HG03196 (cell line): Measurements from ENCODE around the gene MRGPRF.
"Not testable (repeated sequence)": the region's sequence is repeated elsewhere in the genome, so short reads cannot be mapped to it uniquely, and the experiment has no call there.

Experiments used
- ATAC-seq: cut with Tn5 transposase; IDR thresholded peaks from one replicate; pipeline ENCODE4 v1.9.1; 2021; ENCODE audit not compliant: unreplicated experiment

The MRGPRF gene

GRCh38 chr11:68989936-68990606 lies 23.0 kb downstream of the MRGPRF start:
- no peak for ATAC-seq

- no peak for ATAC-seq
Observed at GRCh38 chr11:68988491-68988890, 24.6 kb downstream of the MRGPRF start.

- ATAC-seq: no peak
Observed at GRCh38 chr11:68987211-68987610, 25.8 kb downstream of the MRGPRF start.

GRCh38 chr11:68983801-68984200 lies 29.2 kb downstream of the MRGPRF start:
- ATAC-seq: no peak

GRCh38 chr11:68982134-68982533 lies 30.9 kb downstream of the MRGPRF start:
- no peak for ATAC-seq

- ATAC-seq: no peak
Observed at GRCh38 chr11:68980776-68981065, 32.3 kb downstream of the MRGPRF start, which contains the start of gene MRGPRD. Gene MRGPRD (minus strand): TSS chr11:68980986. CDS start chr11:68980986, 0 bp downstream.

- ATAC-seq: no peak
Observed at GRCh38 chr11:68979931-68980775, 32.9 kb downstream of the MRGPRF start.

- ATAC-seq: no peak
Observed at GRCh38 chr11:68978931-68979594, 34.0 kb downstream of the MRGPRF start.

GRCh38 chr11:68978626-68978930 lies 34.5 kb downstream of the MRGPRF start:
- ATAC-seq: no peak

- ATAC-seq: no peak
Observed at GRCh38 chr11:68977781-68978625, 35.0 kb downstream of the MRGPRF start.

- no peak for ATAC-seq
Observed at GRCh38 chr11:68976563-68976962, 36.5 kb downstream of the MRGPRF start.

- no peak for ATAC-seq
Observed at GRCh38 chr11:68976095-68976494, 37.0 kb downstream of the MRGPRF start.

GRCh38 chr11:68974421-68975194 lies 38.4 kb downstream of the MRGPRF start:
- no peak for ATAC-seq

GRCh38 chr11:68973706-68974105 lies 39.3 kb downstream of the MRGPRF start:
- ATAC-seq: not testable (repeated sequence)

GRCh38 chr11:68973219-68973618 lies 39.8 kb downstream of the MRGPRF start:
- no peak for ATAC-seq

GRCh38 chr11:68970921-68971636 lies 42.0 kb downstream of the MRGPRF start:
- no peak for ATAC-seq

- no peak for ATAC-seq
Observed at GRCh38 chr11:68969386-68969785, 43.7 kb downstream of the MRGPRF start.

GRCh38 chr11:68968306-68969250 lies 44.5 kb downstream of the MRGPRF start:
- ATAC-seq: no peak
